ENCODE results near the gene CHSY1. TPM values are rescaled to one million over a fixed set of nuclear protein-coding genes. Genes with fewer than 3 reads are reported as not detected.
A peak's percentile ranks its signal among the peaks of the same experiment; 100 is the strongest.

CHSY1 gene
- polyA plus RNA-seq, 1 experiment: 49.2 TPM

DNA sequence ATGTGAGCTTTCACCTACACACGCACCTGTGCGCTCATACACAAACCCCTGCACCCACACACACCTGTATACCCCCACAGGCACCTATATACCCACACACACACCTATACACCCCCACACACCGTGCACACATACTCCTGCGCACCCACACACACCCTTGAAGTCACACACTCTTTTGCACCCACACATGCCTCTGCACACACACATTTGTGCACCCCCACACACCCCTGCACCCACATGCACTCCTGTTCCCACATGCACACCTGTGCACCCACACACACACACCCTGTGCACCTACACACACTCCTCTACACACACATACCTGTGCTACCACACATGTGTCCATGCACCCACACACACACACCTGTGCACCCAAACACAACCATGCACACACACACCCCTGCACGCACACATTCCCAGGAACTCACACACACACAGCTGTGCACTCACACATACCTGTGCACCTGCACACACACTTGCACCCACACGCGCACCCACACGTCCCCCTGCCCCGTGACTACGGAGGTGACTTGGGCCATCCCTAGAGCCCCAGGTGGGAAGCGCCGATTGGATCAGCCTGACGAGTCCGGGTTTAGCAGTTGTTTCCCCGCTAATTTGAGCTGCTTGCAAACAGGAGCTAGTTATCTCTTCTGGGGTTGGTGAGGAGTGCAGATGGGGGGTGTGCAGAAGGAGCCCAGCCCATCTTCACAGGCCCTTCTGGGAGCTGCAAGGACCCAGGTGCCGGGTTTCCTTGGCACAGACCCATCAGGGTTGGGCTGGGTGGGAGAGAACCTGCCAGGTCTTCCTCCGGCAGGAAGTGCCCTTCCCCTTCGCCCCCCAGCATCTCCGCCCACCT, 97.8 kb downstream of the CHSY1 start:
- no peak for TF ChIP-seq CTCF (IDR thresholded peaks at IDR 0.05; ENCODE audit: low read depth, low read length)
- Histone ChIP-seq H3K27me3 (ENCODE audit: control insufficient read depth, insufficient read depth, low read length) (no peaks in the 10 kb centered on the region), H3K4me3 (ENCODE audit: low read depth, low read length) (no peak overlapping the region), H3K9me3 (ENCODE audit: control insufficient read depth, insufficient read depth, low read length) (peaks cover 9% of the 10 kb centered on the region; the same call in 1 of the 2 replicates), H3K27ac (ENCODE audit: low read depth, low read length) (no peak overlapping the region)
- CTCF ChIA-PET: no interaction called here
- no peak for DNase-seq (ENCODE audit: low read depth, low spot score)
- POLR2A ChIA-PET: no interaction called here

DNA sequence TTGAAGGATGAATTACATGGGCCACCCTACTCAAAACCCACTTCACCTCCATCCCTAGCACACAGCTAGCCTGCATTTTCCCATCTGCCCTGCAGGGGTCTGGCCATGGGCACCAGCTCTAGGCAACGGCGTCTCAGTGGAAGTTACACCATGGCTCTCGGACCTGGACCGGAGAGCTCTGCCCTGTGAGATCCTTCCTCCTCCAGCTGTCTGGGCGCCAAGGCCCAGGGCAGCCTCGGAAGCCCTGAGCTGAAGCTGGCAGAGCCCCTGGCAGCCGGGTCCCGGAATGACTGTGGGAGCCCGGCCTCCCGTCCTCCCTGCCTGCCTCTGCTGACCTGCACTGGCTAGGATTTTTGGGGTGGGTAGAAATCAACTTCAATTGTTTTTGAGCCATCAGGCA, 98.9 kb downstream of the CHSY1 start:
- CTCF ChIA-PET: no interaction called here
- Histone ChIP-seq H3K27ac (ENCODE audit: low read depth, low read length) (no peak overlapping the region), H3K27me3 (ENCODE audit: control insufficient read depth, insufficient read depth, low read length) (no peaks in the 10 kb centered on the region), H3K9me3 (ENCODE audit: control insufficient read depth, insufficient read depth, low read length) (peaks cover 9% of the 10 kb centered on the region; the same call in 1 of the 2 replicates), H3K4me3 (ENCODE audit: low read depth, low read length) (no peak overlapping the region)
- DNase-seq (ENCODE audit: low read depth, low spot score): no peak
- TF ChIP-seq CTCF (IDR thresholded peaks at IDR 0.05; ENCODE audit: low read depth, low read length): peak; percentile 33; the same call in 1 of the 2 replicates
- POLR2A ChIA-PET: interaction anchor here (0.5 kb wide), 1 partner anchor 28 kb away, joined by 3 read pairs; no protein-coding TSS in a partner anchor

DNA sequence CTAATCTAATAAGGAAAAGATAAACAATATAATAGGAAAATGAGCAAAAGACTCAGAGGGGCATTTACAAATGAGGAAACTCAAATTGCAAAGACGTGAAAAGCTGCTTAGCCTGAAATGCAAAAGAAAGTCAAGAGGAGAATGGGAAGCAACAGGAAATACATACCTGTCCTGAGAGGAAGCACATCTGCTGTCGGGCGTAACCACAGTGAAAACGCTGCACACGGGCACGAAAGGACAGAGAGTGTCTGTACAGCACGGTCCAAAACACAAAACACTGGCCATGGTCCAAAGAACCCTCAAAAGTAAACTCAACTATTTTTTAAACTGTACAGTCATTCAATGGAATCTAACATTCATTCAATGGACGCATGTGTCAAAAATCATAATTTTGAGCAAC, 100.6 kb downstream of the CHSY1 start:
- Histone ChIP-seq H3K27ac (ENCODE audit: low read depth, low read length) (no peak overlapping the region), H3K9me3 (ENCODE audit: control insufficient read depth, insufficient read depth, low read length) (peaks cover 9% of the 10 kb centered on the region; the same call in 1 of the 2 replicates), H3K27me3 (ENCODE audit: control insufficient read depth, insufficient read depth, low read length) (no peaks in the 10 kb centered on the region), H3K4me3 (ENCODE audit: low read depth, low read length) (no peak overlapping the region)
- ChIA-PET CTCF (no interaction called here), POLR2A (no interaction called here)
- no peak for DNase-seq (ENCODE audit: low read depth, low spot score)
- TF ChIP-seq CTCF (IDR thresholded peaks at IDR 0.05; ENCODE audit: low read depth, low read length): no peak

- Histone ChIP-seq H3K27ac (ENCODE audit: low read depth, low read length) (no peak overlapping the region), H3K27me3 (ENCODE audit: control insufficient read depth, insufficient read depth, low read length) (no peaks in the 10 kb centered on the region), H3K4me3 (ENCODE audit: low read depth, low read length) (no peak overlapping the region), H3K9me3 (ENCODE audit: control insufficient read depth, insufficient read depth, low read length) (peaks cover 11% of the 10 kb centered on the region; the same call in 1 of the 2 replicates)
- ChIA-PET CTCF (no interaction called here), POLR2A (no interaction called here)
- no peak for DNase-seq (ENCODE audit: low read depth, low spot score)
- TF ChIP-seq CTCF (IDR thresholded peaks at IDR 0.05; ENCODE audit: low read depth, low read length): no peak
Observed at GRCh38 chr15:101150723-101151040, 101.2 kb downstream of the CHSY1 start.

DNA sequence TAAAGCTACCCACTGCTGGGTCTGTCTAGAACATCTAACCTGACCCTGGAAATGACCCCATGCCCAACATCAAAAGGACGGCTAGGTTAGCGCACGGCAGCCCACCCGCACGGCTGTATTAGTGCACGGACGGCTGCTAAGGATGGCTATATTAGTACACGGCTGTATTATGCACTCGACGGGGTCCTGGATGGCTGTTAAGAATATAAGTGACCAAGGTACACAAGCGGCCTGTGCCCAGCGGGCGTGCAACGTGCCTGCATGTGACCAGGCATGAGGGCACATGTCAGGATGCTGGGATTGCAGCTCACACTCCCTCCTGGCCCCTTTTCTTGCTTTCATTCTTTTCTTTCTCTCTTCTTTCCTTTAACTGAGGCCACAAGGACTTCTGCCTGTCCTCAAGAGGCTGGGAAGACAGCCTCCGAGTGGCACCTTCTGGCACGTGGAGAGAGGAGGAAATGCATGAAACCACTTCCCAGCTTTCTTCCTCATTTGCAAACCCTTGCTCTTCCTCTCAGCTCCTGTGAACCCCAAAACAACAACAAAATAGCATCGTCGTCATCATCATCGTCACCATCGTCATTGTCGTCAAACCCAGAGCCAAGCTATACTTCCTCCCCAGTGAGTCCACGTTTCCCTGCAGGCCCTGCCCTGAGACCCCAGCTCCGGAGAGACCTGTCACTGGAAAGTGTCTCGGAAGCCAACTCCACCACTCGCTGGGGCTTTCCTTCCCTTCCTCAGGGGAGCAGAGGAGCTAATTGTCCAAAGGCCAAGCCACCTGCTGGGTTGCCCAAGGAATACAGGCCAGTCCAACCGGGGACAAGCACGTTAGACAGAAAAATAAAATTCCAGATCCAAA, 101.8 kb downstream of the CHSY1 start:
- no peak for DNase-seq (ENCODE audit: low read depth, low spot score)
- Histone ChIP-seq H3K27ac (ENCODE audit: low read depth, low read length) (no peak overlapping the region), H3K4me3 (ENCODE audit: low read depth, low read length) (no peak overlapping the region), H3K27me3 (ENCODE audit: control insufficient read depth, insufficient read depth, low read length) (no peaks in the 10 kb centered on the region), H3K9me3 (ENCODE audit: control insufficient read depth, insufficient read depth, low read length) (peaks cover 10% of the 10 kb centered on the region)
- ChIA-PET CTCF (interaction anchor here (0.9 kb wide), 1 partner anchor 62 kb away, joined by 3 read pairs; no protein-coding TSS in a partner anchor), POLR2A (no interaction called here)
- TF ChIP-seq CTCF (IDR thresholded peaks at IDR 0.05; ENCODE audit: low read depth, low read length): no peak
